ENCODE data around the gene ST3GAL5.
"Not testable (repeated sequence)": the region's sequence is repeated elsewhere in the genome, so short reads cannot be mapped to it uniquely, and the experiment has no call there.

Gene ST3GAL5

GRCh38 chr2:85888684-85889626 is at the start of gene ST3GAL5:
ST3GAL5 (minus strand) TSS chr2:85888990; CDS start chr2:85888905, 85 bp downstream.
- peak; percentile 78 for DNase-seq

- no peak for DNase-seq
These were observed 49.7 kb upstream of the ST3GAL5 start for GRCh38 chr2:85938456-85938855.

GRCh38 chr2:85937069-85937439 is 48.3 kb upstream of the ST3GAL5 start:
- no peak for DNase-seq

GRCh38 chr2:85936421-85937068 is 47.8 kb upstream of the ST3GAL5 start:
- no peak for DNase-seq

- DNase-seq = no peak
These were observed 47.0 kb upstream of the ST3GAL5 start for GRCh38 chr2:85935746-85936208.

- DNase-seq = no peak
These were observed 46.5 kb upstream of the ST3GAL5 start for GRCh38 chr2:85935170-85935745.

GRCh38 chr2:85933753-85934594 is 45.2 kb upstream of the ST3GAL5 start:
- no peak for DNase-seq

- DNase-seq = not testable (repeated sequence)
These were observed 42.4 kb upstream of the ST3GAL5 start for GRCh38 chr2:85931151-85931550.

GRCh38 chr2:85930129-85931124 is 41.6 kb upstream of the ST3GAL5 start:
- no peak for DNase-seq

- no peak for DNase-seq
These were observed 40.6 kb upstream of the ST3GAL5 start for GRCh38 chr2:85929096-85930050.

GRCh38 chr2:85926931-85927661 is 38.3 kb upstream of the ST3GAL5 start:
- DNase-seq = no peak

- no peak for DNase-seq
These were observed 37.7 kb upstream of the ST3GAL5 start for GRCh38 chr2:85926526-85926925.

- no peak for DNase-seq
These were observed 36.5 kb upstream of the ST3GAL5 start for GRCh38 chr2:85925216-85925671.

GRCh38 chr2:85924522-85924921 is 35.7 kb upstream of the ST3GAL5 start:
- DNase-seq = no peak

- no peak for DNase-seq
These were observed 33.4 kb upstream of the ST3GAL5 start for GRCh38 chr2:85922199-85922598.

- DNase-seq = no peak
These were observed 32.9 kb upstream of the ST3GAL5 start for GRCh38 chr2:85921659-85922058.

- DNase-seq = no peak
These were observed 32.2 kb upstream of the ST3GAL5 start for GRCh38 chr2:85920810-85921545.

Measured in SHP77 treated with DMSO at 0.1 percent for 48 hours (cell line).